ENCODE results near the gene KCNQ1. TPM values are rescaled to one million over a fixed set of nuclear protein-coding genes. Genes with fewer than 3 reads are reported as not detected.

KCNQ1 gene
- total RNA-seq, 1 experiment from 2014 or later, result not detected

GRCh38 chr11:2449548-2450320 lies 4.9 kb downstream of the KCNQ1 start:
- Histone ChIP-seq H3K36me3 (ENCODE audit: low read depth) (no peaks in the 10 kb centered on the region), H3K4me3 (no peak overlapping the region), H4K20me1 (ENCODE audit: insufficient read depth) (no peaks in the 10 kb centered on the region), H3K9me2 (ENCODE audit: insufficient read depth) (no peaks in the 10 kb centered on the region), H3K9me3 (ENCODE audit: insufficient read depth, low read depth) (no peaks in the 10 kb centered on the region), H2AFZ (no peak overlapping the region), H3K27ac (no peak overlapping the region), H3F3A (ENCODE audit: insufficient read depth, low read depth) (no peaks in the 10 kb centered on the region), H3K27me3 (ENCODE audit: insufficient read depth, low read depth) (peaks cover 62% of the 10 kb centered on the region), H3K4me2 (no peak overlapping the region), H3K79me2 (ENCODE audit: low read depth) (no peaks in the 10 kb centered on the region), H3K4me1 (replicated peaks; ENCODE audit: insufficient read depth) (no peaks in the 10 kb centered on the region)
- TF ChIP-seq, protein P1, sequence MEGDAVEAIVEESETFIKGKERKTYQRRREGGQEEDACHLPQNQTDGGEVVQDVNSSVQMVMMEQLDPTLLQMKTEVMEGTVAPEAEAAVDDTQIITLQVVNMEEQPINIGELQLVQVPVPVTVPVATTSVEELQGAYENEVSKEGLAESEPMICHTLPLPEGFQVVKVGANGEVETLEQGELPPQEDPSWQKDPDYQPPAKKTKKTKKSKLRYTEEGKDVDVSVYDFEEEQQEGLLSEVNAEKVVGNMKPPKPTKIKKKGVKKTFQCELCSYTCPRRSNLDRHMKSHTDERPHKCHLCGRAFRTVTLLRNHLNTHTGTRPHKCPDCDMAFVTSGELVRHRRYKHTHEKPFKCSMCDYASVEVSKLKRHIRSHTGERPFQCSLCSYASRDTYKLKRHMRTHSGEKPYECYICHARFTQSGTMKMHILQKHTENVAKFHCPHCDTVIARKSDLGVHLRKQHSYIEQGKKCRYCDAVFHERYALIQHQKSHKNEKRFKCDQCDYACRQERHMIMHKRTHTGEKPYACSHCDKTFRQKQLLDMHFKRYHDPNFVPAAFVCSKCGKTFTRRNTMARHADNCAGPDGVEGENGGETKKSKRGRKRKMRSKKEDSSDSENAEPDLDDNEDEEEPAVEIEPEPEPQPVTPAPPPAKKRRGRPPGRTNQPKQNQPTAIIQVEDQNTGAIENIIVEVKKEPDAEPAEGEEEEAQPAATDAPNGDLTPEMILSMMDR (conservative IDR thresholded peaks at IDR 0.05), result no peak
- TF ChIP-seq EZH2 (IDR thresholded peaks at IDR 0.05; ENCODE audit: low read depth), result no peak
- ChIA-PET POLR2A (ENCODE audit: unreplicated experiment) (no interaction called here), CTCF (no interaction called here)
- DNase-seq, result no peak
- intact Hi-C loops (cut with micrococcal nuclease; ENCODE audit: unreplicated experiment), result no loop called here
- no TSS peak for BruUV-seq (replicated peaks)

DNA sequence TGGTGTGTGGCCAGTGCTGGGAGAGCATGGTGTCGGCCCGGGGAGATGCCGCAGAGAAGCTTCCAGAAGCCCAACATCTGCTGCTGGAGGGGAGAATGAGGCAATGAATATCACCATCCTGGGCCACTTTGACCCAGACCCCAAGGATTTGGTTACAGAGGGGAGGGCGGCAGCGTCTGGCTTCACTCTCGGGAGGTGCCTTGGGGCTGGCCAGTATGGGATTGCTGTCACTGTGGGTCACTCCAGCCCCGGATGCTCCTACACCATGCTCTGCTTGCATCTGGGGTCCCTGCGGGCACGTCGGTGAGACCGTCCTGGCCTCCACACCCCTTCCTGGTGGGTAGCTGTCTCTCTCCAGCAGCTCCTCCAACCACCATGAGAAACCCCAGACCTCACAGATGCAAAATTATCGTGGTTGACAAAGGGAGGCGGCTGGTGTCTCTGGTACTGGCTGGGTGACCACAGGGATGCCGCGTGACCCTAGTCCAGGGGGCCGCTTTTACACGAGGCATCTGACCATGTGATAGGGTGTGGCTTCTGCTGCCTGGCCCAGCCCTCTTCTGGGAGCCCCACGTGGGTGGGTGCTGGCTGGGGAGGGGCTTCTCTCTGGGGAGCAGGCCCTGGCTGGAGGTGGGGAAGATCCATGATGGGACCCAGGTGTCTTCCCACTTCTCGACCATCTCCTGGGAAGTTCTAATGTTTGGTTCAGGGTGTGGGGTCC lies 5.7 kb downstream of the KCNQ1 start:
- BruUV-seq (replicated peaks), result no TSS peak
- H3K27me3 ChIP-seq (ENCODE audit: insufficient read depth, low read depth), result peaks cover 64% of the 10 kb centered on the region

DNA sequence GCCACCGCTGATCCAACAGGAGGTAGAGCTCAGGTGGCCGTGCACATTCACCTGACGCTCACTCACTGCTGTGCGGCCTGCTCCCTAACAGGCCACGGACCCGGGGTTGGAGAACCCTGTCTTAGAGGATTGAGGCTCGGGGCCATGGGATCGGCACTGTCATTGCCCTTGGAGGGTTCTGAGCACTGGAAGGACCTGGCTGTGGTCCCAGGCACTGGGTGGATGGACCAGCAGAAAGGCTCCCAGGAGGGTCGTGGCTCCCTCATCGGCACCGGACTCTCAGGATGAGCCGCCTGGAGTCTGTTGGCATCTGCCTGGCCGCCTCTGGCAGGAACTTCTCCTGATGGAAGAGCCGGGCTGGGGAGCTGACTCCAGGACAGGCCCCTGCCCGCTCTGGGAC lies 6.5 kb downstream of the KCNQ1 start:
- H3K4me1 ChIP-seq (replicated peaks; ENCODE audit: insufficient read depth), result no peaks in the 10 kb centered on the region
- H4K20me1 ChIP-seq (ENCODE audit: insufficient read depth), result no peaks in the 10 kb centered on the region
- no peak overlapping the region for H2AFZ ChIP-seq
- BruUV-seq (replicated peaks), result no TSS peak
- H3K27me3 ChIP-seq (ENCODE audit: insufficient read depth, low read depth), result peaks cover 69% of the 10 kb centered on the region
- no peak overlapping the region for H3K4me2 ChIP-seq
- intact Hi-C loops (cut with micrococcal nuclease; ENCODE audit: unreplicated experiment), result no loop called here
- no peaks in the 10 kb centered on the region for H3K9me3 ChIP-seq (ENCODE audit: insufficient read depth, low read depth)
- H3F3A ChIP-seq (ENCODE audit: insufficient read depth, low read depth), result no peaks in the 10 kb centered on the region
- no peak for TF ChIP-seq EZH2 (IDR thresholded peaks at IDR 0.05; ENCODE audit: low read depth)
- TF ChIP-seq, protein P1 (conservative IDR thresholded peaks at IDR 0.05), result no peak
- no peaks in the 10 kb centered on the region for H3K79me2 ChIP-seq (ENCODE audit: low read depth)
- ChIA-PET POLR2A (ENCODE audit: unreplicated experiment) (no interaction called here), CTCF (no interaction called here)
- DNase-seq, result no peak
- H3K4me3 ChIP-seq, result no peak overlapping the region
- H3K36me3 ChIP-seq (ENCODE audit: low read depth), result no peaks in the 10 kb centered on the region
- no peak overlapping the region for H3K27ac ChIP-seq
- H3K9me2 ChIP-seq (ENCODE audit: insufficient read depth), result no peaks in the 10 kb centered on the region

More for the DNA sequence above, 5.7 kb downstream of the KCNQ1 start:
- no peak for DNase-seq
- H3K27ac ChIP-seq, result no peak overlapping the region
- no peak for TF ChIP-seq EZH2 (IDR thresholded peaks at IDR 0.05; ENCODE audit: low read depth)
- TF ChIP-seq, protein P1 (conservative IDR thresholded peaks at IDR 0.05), result no peak
- H3K36me3 ChIP-seq (ENCODE audit: low read depth), result no peaks in the 10 kb centered on the region
- H3K9me2 ChIP-seq (ENCODE audit: insufficient read depth), result no peaks in the 10 kb centered on the region
- no peaks in the 10 kb centered on the region for H3F3A ChIP-seq (ENCODE audit: insufficient read depth, low read depth)
- H4K20me1 ChIP-seq (ENCODE audit: insufficient read depth), result no peaks in the 10 kb centered on the region
- H3K4me2 ChIP-seq, result no peak overlapping the region
- H3K4me1 ChIP-seq (replicated peaks; ENCODE audit: insufficient read depth), result no peaks in the 10 kb centered on the region
- intact Hi-C loops (cut with micrococcal nuclease; ENCODE audit: unreplicated experiment), result no loop called here
- H3K4me3 ChIP-seq, result no peak overlapping the region
- no peaks in the 10 kb centered on the region for H3K9me3 ChIP-seq (ENCODE audit: insufficient read depth, low read depth)
- POLR2A ChIA-PET (ENCODE audit: unreplicated experiment), result no interaction called here
- H2AFZ ChIP-seq, result no peak overlapping the region
- no peaks in the 10 kb centered on the region for H3K79me2 ChIP-seq (ENCODE audit: low read depth)
- CTCF ChIA-PET, result no interaction called here
